ENCODE results near the gene CARD19. TPM values are rescaled to one million over a fixed set of nuclear protein-coding genes. Genes with fewer than 3 reads are reported as not detected.
"Not testable (repeated sequence)": the region's sequence is repeated elsewhere in the genome, so short reads cannot be mapped to it uniquely, and the experiment has no call there.

Gene CARD19
- polyA plus RNA-seq, 6 donors from 2014 or later, result 18.4 to 37.3 (median 27.4) TPM

GRCh38 chr9:93134740-93135444, 38.9 kb downstream of the CARD19 start:
- H3K27me3 Mint-ChIP-seq, result peaks cover 0 to 21% (median 0%) of the 10 kb centered on the region in 3 donors
- H3K4me3 Mint-ChIP-seq, result peak overlapping the region; percentile 85 to 92 (median 88)
- DNase-seq, result no peak
- ATAC-seq (ENCODE audit: low read depth in 2 of 2), result no peak
- peaks cover 0 to 7% of the 10 kb centered on the region in 2 donors for H3K36me3 Mint-ChIP-seq
- H3K4me1 Mint-ChIP-seq, result peaks cover 35 to 58% (median 48%) of the 10 kb centered on the region in 3 donors
- H3K27ac Mint-ChIP-seq, result peak overlapping the region; percentile 95 to 100 (median 97)
- peaks cover 0 to 6% (median 3%) of the 10 kb centered on the region in 7 donors for H3K9me3 Mint-ChIP-seq

DNA sequence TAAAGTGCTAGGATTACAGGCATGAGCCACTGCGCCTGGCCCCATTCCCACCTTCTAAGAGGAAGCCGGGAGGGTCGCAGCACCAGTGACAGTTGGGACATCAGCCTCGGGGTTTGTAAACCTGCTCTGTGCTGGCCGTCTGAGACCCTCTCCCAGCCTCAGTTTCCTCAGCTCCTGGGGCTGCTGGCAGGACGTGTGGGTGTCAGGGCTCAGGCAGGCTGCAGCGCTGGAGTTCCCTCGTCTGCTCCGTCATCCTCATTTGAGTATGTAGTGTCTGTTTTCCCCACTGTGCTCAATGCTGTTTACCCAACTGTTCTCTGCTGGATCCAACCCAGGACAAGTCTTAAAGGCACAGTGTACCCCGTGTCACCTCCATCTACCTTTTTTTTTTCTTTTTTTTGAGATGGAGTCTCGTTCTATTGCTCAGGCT, 40.0 kb downstream of the CARD19 start:
- H3K9me3 Mint-ChIP-seq, result peaks cover 0 to 6% (median 3%) of the 10 kb centered on the region in 7 donors
- peak overlapping the region; percentile 50 to 100 (median 84) for H3K27ac Mint-ChIP-seq
- no peak for DNase-seq
- peaks cover 35 to 58% (median 48%) of the 10 kb centered on the region in 3 donors for H3K4me1 Mint-ChIP-seq
- peak overlapping the region in 4 of 8 donors; percentile 11 to 58 (median 57) for H3K4me3 Mint-ChIP-seq
- H3K36me3 Mint-ChIP-seq, result peaks cover 0 to 7% of the 10 kb centered on the region in 2 donors
- peaks cover 0 to 21% (median 0%) of the 10 kb centered on the region in 3 donors for H3K27me3 Mint-ChIP-seq
- ATAC-seq (ENCODE audit: low read depth in 2 of 2), result no peak

DNA sequence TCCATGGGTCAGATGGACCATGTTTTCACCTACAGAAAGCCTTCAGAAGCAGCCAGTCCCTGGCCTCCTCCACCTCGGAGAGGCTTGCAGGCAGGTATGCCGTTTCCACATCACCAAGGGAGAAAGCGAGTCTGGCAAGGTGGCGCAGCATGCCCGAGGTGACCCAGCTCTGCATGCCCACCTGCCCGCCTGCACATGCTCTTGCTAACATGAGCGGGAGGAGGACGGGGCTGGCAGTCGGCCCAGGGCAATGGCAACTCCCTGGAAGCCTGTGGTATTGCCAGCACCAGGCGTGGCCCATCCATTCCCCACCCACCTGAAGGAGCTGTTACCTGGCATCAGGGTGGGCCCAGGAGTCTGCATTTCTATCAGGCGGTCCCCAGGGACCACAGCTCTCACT, 41.3 kb downstream of the CARD19 start:
- peak overlapping the region in 1 of 8 donors; percentile 32 for H3K4me3 Mint-ChIP-seq

GRCh38 chr9:93138171-93138764, 42.3 kb downstream of the CARD19 start:
- Mint-ChIP-seq H3K9me3 (peaks cover 0 to 6% (median 3%) of the 10 kb centered on the region in 7 donors), H3K27ac (peak overlapping the region in 4 of 6 donors; percentile 24 to 96 (median 57)), H3K4me3 (peak overlapping the region in 4 of 8 donors; percentile 4 to 62 (median 31)), H3K27me3 (peaks cover 0 to 10% (median 0%) of the 10 kb centered on the region in 3 donors), H3K36me3 (peaks cover 0 to 7% of the 10 kb centered on the region in 2 donors), H3K4me1 (peaks cover 33 to 46% (median 44%) of the 10 kb centered on the region in 3 donors)
- ATAC-seq (ENCODE audit: low read depth in 2 of 2) (peak in 1 of 2 donors; percentile 5), DNase-seq (no peak)

More for the DNA sequence above, 41.3 kb downstream of the CARD19 start:
- peaks cover 0 to 7% of the 10 kb centered on the region in 2 donors for H3K36me3 Mint-ChIP-seq
- DNase-seq (no peak), ATAC-seq (ENCODE audit: low read depth in 2 of 2) (no peak)
- H3K27ac Mint-ChIP-seq, result peak overlapping the region in 4 of 6 donors; percentile 11 to 96 (median 63)
- H3K4me1 Mint-ChIP-seq, result peaks cover 35 to 53% (median 46%) of the 10 kb centered on the region in 3 donors
- peaks cover 0 to 6% (median 3%) of the 10 kb centered on the region in 7 donors for H3K9me3 Mint-ChIP-seq
- peaks cover 0 to 20% (median 0%) of the 10 kb centered on the region in 3 donors for H3K27me3 Mint-ChIP-seq

GRCh38 chr9:93139365-93140182, 43.6 kb downstream of the CARD19 start:
- H3K4me3 Mint-ChIP-seq, result peak overlapping the region in 2 of 8 donors; percentile 39 to 53
- H3K4me1 Mint-ChIP-seq, result peaks cover 35 to 53% (median 50%) of the 10 kb centered on the region in 3 donors
- peak overlapping the region in 2 of 6 donors; percentile 69 to 91 for H3K27ac Mint-ChIP-seq
- peaks cover 0 to 7% of the 10 kb centered on the region in 2 donors for H3K36me3 Mint-ChIP-seq
- peaks cover 0 to 9% (median 0%) of the 10 kb centered on the region in 3 donors for H3K27me3 Mint-ChIP-seq
- peaks cover 0 to 6% (median 3%) of the 10 kb centered on the region in 7 donors for H3K9me3 Mint-ChIP-seq
- DNase-seq (no peak), ATAC-seq (ENCODE audit: low read depth in 2 of 2) (no peak)

DNA sequence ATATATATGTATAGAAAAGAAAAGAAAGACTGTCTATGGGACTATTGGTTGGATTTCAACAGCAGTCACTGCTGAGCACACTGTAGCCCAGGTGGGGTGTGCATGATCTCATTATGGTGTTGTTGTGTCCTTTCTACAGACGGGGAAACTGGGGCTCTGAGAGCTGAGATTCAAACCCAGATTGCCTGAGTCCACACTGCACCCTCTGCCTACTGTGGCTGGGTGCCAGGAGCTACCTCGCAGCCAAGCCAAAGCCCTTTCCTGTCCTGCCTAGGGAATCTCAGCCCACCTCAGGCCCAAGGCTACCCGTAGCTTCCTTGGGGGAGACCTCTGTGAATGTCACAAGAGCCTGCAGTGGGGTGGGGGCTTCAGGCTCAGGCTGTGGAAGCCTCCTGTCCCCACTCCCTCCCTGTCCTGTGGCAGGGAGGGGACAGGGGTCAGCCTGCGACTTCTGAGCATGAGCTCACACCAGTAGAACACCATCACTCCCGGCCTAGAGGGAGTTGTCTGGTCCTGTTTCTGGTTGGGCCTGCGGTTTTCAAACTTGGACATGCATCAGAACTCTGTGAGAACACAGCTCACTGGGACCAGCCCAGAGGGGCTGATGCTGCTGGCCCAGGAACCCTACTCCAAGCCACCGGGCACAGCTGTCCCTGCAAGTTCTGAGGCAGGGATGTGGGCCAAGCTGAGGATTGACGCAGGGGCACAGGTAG, 45.9 kb downstream of the CARD19 start:
- Mint-ChIP-seq H3K36me3 (peaks cover 0 to 7% of the 10 kb centered on the region in 2 donors), H3K9me3 (peaks cover 0 to 9% (median 3%) of the 10 kb centered on the region in 7 donors), H3K4me1 (peaks cover 27 to 39% (median 38%) of the 10 kb centered on the region in 3 donors), H3K27ac (no peak overlapping the region), H3K4me3 (no peak overlapping the region), H3K27me3 (peaks cover 0 to 5% (median 0%) of the 10 kb centered on the region in 3 donors)
- DNase-seq, result no peak
- ATAC-seq (ENCODE audit: low read depth in 2 of 2), result no peak

DNA sequence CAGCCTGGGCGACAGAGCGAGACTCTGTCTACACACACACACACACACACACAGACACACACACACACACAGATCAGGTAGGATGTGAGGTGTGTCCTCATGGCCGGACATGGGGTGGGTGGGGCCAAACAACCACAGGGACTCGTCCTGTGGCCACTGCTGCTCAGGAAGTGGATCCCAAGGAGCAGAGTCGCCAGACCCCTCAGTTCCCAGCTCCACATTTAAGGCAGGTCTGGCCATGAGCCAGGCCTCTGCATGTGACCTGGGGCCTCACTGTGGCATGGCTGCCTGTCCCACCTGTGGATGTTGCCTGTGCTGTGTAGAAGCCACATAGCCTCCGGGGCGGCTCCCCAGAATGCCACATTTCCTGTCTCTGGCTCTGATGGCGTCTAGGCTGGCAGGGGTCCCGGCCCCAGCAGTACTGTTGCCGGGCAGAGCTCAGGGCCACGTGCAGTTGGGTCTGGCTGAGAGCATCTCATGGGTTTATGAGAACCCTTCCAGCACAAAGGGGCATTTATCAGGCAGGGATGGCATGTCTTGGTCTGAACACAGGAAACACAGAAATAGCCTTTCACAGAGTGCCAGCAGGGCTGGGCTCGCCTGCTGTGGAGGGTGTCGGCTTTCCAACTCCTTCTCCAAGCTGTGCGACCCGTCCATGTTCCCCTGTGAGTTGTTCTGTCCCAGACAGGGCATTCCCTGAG, 48.0 kb downstream of the CARD19 start:
- Mint-ChIP-seq H3K27ac (peak overlapping the region in 5 of 6 donors; percentile 19 to 89 (median 42)), H3K36me3 (peaks cover 0 to 7% of the 10 kb centered on the region in 2 donors), H3K9me3 (peaks cover 0 to 7% (median 3%) of the 10 kb centered on the region in 7 donors), H3K4me3 (peak overlapping the region in 3 of 8 donors; percentile 4 to 71 (median 15)), H3K27me3 (peaks cover 0 to 5% (median 0%) of the 10 kb centered on the region in 3 donors), H3K4me1 (peaks cover 14 to 26% (median 23%) of the 10 kb centered on the region in 3 donors)
- ATAC-seq (ENCODE audit: low read depth in 2 of 2), result peak; percentile 82 to 86
- no peak for DNase-seq

DNA sequence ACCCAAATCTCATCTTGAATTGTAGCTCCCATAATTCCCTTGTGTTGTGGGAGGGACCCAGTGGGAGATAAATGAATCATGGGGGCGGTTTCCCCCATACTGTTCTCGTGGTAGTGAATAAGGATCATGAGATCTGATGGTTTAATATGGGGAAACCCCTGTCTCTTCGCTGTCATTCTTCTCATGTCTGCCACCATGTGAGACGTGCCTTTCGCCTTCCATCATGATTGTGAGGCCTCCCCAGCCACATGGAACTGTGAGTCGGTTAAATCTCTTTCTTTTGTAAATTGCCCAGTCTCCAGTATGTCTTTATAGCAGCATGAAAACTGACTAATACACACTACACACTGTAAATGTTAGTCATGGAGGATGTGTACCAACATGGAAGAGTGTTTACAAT, 50.7 kb downstream of the CARD19 start:
- not testable (repeated sequence) for DNase-seq

GRCh38 chr9:93147632-93148031, 51.6 kb downstream of the CARD19 start:
- H3K27me3 Mint-ChIP-seq, result peaks cover 0 to 4% (median 0%) of the 10 kb centered on the region in 3 donors
- H3K4me3 Mint-ChIP-seq, result peak overlapping the region in 1 of 8 donors; percentile 37
- H3K36me3 Mint-ChIP-seq, result no peaks in the 10 kb centered on the region
- ATAC-seq (ENCODE audit: low read depth in 2 of 2) (no peak), DNase-seq (no peak)
- peak overlapping the region in 1 of 6 donors; percentile 19 for H3K27ac Mint-ChIP-seq
- H3K9me3 Mint-ChIP-seq, result peaks cover 0 to 7% (median 1%) of the 10 kb centered on the region in 7 donors
- peaks cover 10 to 20% (median 18%) of the 10 kb centered on the region in 3 donors for H3K4me1 Mint-ChIP-seq

More for the DNA sequence above, 50.7 kb downstream of the CARD19 start:
- H3K36me3 Mint-ChIP-seq; H3K27me3 Mint-ChIP-seq; ATAC-seq (ENCODE audit: low read depth in 2 of 2); H3K27ac Mint-ChIP-seq; H3K4me3 Mint-ChIP-seq; H3K9me3 Mint-ChIP-seq: not testable (repeated sequence)
- H3K4me1 Mint-ChIP-seq, result peaks cover 10 to 20% (median 18%) of the 10 kb centered on the region in 3 donors

GRCh38 chr9:93148721-93149120, 52.7 kb downstream of the CARD19 start:
- H3K36me3 Mint-ChIP-seq, result no peaks in the 10 kb centered on the region
- peaks cover 7 to 14% (median 10%) of the 10 kb centered on the region in 3 donors for H3K4me1 Mint-ChIP-seq
- H3K4me3 Mint-ChIP-seq, result no peak overlapping the region
- H3K27ac Mint-ChIP-seq, result no peak overlapping the region
- DNase-seq (no peak), ATAC-seq (ENCODE audit: low read depth in 2 of 2) (no peak)
- peaks cover 0 to 7% (median 1%) of the 10 kb centered on the region in 7 donors for H3K9me3 Mint-ChIP-seq
- peaks cover 0 to 4% (median 0%) of the 10 kb centered on the region in 3 donors for H3K27me3 Mint-ChIP-seq

GRCh38 chr9:93149361-93149760, 53.3 kb downstream of the CARD19 start:
- Mint-ChIP-seq H3K27ac (no peak overlapping the region), H3K4me1 (peaks cover 3 to 8% (median 3%) of the 10 kb centered on the region in 3 donors), H3K4me3 (no peak overlapping the region), H3K9me3 (peaks cover 0 to 7% (median 1%) of the 10 kb centered on the region in 7 donors), H3K36me3 (no peaks in the 10 kb centered on the region), H3K27me3 (peaks cover 0 to 4% (median 0%) of the 10 kb centered on the region in 3 donors)
- ATAC-seq (ENCODE audit: low read depth in 2 of 2), result no peak
- no peak for DNase-seq

Data from naive B cell (primary cell).